NCI-H1930 (cell line): Measurements from ENCODE around the gene FAM171A2.
A peak's percentile ranks its signal among the peaks of the same experiment; 100 is the strongest.

Experiments used
- DNase-seq, 2 experiments: peaks; one replicate each; lab custom pipeline; 2025; lab: John Stamatoyannopoulos, UW

FAM171A2 gene

DNA sequence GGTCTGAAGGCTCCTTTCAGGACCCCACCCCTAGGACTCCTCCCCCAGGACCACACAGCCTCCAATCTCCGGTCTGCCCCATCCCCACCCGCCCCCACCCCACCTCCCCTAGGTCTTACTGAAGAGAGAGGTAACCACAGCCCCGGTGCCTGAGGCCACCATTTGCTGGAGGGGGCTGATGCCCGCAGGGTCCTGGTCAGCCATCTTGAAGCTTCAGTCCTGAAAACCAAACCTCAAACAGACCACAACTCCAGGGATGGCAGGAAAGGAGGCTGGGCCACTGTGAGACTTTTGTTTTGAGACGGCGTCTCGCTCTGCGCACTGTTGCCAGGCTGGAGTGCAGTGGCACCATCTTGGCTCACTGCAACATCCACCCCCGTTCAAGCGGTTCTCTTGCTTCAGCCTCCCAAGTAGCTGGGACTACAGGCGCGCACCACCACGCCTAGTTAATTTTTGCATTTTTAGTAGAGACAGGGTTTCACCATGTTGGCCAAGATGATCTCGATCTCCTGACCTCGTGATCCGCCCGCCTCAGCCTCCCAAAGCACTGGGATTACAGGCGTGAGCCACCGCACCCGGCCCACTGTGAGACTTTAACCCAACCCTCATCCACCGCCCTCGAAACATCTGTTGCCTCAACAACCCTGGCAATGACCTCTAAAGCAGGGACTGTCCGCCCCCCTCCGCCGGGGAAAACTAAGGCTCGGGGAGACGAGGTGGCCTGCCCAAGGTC lies 40.1 kb downstream of the FAM171A2 start:
- DNase-seq = no peak

DNA sequence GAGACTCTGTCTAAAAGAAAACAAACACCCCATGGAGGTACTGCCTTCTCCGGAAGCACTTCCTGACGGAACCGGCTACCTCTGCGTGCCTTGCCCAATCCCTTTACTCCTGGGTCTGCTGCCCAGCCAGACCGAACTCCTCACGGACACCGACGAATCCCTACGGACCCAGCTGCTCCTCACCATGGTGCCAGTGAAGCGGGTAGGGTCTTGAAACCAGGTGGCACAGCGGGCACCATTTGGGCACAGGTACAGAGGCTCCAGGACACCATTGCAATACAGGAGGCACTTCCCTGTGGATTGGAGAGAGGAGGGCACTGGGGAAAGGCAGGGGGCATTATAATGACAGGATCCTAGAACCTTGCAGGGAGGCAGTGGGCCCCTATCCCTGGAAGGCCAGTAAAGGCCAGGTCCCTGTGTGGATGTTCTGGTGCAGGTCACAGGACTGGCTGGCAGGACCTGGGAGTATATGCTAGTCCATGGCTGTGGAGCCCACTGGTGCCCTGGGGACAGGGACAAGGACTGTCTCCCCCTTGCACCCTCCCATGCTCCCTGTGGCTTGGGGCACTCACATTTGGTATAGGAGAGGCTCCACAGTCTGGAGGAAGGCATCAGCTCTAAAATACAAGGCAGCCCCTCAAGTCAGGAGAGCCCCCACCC lies 41.3 kb downstream of the FAM171A2 start:
- DNase-seq = no peak

DNA sequence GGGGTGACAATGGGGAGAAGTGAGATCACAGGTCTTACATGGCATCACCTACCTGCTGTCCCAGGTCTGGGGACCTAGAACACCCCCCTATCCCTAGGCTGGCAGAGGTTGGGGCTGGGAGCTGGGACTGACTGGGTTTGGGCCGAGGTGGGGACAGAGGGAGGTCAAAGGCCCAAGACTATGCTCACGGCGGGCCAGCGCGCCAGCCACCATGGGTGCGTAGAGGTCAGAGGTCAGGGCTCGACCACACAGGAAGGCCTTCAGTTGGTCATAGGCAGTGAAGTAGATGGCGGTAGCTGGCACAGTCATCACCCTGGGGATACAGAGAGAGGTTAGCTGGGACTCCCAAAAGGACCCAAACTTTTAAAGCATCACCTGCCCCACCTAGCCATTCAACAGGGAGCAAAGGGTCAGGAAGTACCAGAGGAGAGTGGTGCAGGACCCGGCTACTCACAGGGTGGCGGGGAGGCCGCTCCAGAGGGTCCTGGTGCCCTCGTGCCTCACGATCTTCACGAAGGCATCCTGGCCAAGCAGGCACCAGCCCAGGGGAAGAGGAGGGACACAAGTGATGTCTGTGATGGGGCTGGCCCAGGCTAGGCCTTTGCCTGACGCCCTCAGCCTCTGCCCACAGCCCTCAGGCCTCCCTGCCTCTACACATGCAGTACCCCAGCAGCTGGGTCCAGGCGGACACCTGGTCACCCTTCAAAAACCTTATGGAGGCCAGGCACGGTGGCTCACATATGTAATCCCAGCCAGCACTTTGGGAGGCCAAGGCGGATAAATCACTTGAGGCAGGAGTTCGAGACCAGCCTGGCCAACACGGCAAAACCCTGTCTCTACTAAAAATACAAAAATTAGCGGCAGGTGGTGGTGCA lies 42.2 kb downstream of the FAM171A2 start:
- no peak for DNase-seq

DNA sequence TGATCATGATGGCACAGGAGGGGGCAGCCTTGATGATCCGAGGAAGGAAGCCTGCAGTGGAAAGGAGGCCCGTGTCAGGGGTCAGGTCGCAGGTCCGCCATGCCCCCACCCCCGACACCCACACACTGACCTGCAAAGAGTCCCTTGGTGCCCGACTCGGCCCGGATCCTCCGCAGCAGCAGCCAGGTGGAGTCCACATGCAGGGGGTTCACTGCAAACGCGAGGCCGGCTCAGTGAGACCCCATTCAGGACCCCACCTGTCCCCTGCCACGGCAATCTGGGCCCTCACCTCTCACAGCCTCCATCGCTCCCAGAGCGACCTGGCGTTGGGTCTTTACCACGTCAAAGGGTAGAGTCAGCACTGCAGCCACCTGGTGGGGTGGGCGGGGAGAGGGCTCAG lies 43.6 kb downstream of the FAM171A2 start:
- DNase-seq = no peak

DNA sequence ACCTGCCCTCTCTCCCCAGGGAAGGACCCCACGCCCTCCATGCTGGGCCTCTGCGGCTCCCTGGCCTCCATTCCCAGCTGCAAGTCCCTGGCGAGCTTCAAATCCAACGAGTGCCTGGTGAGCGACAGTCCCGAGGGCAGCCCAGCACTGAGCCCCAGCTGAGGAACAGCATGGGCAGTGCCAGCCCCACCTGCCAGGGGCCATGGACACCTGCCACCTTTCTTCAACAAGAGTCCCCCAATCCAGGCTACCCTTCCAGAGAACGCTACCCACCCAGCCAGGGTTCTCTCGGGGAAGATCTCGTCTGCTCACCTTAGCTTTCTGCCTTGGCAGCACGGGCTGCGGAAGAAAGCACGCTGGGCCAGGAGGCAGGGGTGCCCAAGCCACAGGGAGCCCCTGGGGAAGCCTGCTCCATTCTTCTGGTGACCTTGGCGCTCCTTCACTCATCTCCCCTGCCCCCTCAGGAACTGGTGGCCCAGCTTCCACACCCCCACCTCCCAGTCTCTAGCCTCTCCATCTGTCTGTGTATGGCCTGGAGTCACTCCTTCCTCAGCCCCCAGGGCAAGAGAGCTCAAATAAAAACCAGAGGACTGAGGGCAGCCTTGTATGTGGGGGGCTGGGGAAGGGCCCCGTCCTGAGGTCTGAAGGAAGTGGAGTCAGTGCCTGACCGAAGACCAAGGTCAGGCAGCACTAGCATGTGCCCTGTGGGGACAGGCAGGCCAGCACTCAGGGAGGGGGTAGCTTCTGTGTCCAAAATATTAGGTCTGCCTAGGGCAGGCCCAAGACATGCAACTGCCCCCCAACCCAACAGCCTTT lies 45.4 kb downstream of the FAM171A2 start:
- no peak for DNase-seq

DNA sequence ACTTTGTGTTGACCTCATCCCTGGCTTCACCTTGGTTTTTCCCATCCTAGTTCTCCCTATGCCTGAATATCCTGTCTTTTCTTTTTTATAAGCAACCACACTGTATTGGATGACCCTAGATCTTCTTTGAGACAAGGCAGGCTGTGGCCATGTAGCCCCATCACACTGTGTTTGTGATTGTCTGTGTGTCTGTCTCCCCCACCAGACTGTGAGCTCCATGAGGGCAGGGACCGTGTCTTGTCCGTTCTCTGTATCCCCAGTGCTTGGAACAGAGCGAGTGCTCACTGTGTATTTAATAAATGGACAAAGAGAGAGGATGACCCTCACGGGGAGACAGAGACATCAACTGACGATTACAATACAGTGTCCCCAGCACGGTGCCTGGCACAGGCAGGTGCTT lies 46.1 kb downstream of the FAM171A2 start:
- DNase-seq = no peak

DNA sequence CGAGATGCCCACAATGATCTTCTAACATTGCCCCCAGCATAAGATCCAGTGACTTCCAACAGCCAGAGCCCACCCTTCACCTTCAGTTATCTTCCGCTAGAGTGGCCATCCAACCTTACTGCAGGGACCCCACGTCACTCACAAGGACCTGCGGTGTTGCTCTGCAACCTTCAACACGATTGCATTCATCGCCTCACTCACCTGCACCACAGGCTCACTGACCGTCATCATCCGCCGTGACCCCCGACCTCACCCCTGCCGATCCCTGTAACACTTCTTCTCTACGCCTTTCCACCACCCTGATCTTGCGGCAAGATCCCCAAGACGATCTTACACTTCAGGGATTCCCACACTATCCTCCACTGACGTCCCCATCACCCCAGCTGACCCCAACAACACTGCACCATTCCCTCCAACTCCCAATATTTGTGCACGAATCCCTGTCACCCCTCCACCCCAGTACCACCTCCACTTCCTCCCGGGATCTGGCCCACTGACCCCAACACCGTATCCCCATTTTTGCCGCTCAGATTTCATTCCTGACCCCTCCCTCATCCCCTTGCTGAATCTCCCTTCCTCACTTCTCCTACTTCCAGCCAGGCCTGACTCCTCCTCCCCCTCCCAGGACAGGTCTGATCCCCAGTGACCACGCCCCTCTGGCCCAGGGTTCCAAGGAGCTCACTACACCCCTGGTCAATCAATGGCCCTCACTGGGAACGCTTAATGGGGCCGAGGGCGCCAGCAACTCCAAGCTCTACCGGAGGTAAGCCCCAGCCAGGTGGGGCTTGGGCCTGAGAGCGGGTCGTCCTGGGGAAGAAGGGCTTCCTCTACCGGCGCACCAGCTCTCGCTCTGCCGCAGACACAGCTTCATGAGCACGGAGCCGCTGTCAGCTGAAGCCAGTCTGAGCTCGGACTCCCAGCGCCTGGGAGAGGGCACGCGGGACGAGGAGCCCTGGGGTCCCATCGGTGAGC lies 47.6 kb downstream of the FAM171A2 start:
- no peak for DNase-seq

DNA sequence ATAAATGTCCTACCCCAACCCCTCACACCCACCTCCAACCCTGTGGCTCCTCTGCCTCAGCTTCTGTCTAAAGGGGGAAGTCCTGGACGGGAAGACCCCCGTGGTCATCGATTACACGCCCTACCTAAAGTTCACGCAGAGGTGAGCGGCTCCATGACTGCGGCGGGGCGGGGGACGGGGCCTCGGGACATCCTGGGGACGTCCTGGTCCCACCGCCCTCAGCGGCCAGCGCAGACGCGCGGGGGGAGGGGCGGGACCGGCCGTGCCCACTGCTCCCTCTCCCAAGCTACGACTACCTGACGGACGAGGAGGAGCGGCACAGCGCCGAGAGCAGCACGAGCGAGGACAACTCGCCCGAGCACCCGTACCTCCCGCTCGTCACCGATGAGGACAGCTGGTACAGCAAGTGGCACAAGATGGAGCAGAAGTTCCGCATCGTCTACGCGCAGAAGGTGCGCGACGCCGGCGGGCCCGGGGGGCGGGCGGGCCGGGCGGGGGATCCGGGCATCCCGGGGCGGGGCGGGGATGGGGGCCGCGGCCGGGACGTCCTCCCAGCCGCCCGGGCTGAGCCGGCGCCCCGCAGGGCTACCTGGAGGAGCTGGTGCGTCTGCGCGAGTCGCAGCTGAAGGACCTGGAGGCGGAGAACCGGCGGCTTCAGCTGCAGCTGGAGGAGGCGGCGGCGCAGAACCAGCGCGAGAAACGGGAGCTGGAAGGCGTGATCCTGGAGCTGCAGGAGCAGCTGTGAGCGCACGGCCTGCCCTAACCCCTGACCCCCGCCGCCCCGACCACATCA lies 48.6 kb downstream of the FAM171A2 start:
- DNase-seq = no peak

DNA sequence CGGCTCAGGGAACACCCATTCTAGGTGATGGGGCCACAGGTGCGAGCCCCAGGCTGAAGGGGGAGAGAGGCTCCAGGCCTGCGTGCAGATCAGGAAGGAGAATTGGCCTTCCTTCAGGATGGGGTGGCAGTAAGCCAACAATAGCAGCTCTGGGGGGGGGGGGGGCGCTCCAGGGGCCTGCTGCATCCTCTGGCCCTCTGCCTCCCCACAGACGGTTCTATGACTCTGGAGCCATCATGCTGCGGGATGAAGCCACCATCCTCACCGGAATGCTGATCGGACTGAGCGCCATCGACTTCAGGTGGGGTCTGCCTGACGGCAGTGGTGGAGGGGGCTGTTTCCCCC lies 49.2 kb downstream of the FAM171A2 start:
- no peak for DNase-seq

DNA sequence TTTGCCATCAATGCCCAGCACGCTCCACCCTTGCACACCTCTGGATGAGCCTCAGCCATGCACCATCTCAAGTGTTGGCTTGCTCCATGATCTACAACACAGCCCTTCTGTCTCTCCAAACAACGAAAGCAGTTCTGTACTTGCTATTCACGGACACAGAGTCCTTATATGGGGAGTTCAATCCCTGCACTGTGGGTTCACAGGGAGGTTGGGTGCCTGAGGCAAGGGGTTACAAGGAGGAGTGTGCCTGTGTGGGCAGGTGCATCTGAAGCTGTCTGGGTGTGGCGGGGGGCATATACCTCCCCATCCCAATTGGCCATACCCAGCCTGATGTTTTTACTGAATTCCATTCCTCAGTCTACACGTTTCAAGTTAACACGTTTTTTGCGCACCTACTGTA lies 49.6 kb downstream of the FAM171A2 start:
- DNase-seq = no peak

DNA sequence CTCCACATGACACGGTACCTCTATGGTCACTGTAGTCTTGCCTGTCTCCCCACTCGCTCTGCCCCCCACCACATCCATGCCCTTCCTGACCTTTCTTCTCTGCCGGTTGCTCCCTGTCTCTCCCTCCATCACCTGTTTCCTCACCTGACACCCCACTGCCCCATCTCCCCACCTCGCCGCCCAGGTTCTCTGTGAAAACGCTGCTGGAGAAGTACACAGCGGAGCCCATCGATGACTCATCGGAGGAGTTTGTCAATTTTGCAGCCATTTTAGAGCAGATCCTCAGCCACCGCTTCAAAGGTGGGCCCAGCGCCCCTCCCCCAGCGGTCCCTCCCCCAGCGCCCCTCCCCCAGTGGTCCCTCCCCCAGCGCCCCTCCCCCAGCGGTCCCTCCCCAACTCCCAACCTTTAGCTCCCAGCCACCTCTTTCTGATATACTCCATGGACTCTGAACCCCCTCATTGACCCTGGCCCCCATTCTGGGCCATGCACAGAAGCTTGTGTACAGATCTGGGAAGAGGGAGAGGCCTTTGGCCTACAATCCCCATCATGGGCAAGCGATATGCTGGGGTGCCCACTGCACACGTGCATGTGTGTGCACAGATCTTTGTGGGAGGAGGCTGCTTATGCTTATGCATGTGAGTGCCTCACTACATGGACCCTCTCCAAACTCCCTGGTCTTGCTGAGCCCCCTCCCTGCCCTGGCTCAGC lies 51.1 kb downstream of the FAM171A2 start:
- DNase-seq = no peak

DNA sequence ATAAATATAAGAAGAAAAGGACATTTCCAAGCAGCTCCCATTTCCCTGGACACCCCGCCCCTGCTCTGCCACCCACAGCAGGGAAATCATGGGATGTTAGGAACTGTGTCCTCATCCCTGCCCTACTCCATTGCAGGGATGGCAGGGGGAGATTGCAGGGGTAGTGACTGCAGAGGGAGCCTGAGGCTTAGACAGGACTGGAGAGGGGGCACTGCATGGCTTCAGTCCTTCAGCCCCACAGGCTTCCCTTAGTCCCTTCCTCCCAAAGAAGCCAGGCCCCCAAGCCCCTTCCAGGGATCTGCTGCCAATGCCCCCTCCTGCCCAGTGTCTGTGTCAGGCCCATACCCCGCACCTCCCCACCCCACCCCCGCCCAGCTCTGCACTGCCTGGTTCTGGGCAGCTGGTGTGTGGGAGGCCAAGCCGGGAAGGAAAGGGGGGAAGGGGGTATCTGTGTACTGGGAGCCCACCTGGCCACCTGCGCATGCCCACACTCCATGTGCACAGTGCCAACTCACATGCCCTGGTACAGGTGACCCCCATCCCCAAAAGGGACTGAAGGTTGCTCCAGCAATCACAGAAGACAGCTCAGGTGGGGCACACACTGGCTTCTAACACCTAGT lies 52.0 kb downstream of the FAM171A2 start:
- DNase-seq = no peak

DNA sequence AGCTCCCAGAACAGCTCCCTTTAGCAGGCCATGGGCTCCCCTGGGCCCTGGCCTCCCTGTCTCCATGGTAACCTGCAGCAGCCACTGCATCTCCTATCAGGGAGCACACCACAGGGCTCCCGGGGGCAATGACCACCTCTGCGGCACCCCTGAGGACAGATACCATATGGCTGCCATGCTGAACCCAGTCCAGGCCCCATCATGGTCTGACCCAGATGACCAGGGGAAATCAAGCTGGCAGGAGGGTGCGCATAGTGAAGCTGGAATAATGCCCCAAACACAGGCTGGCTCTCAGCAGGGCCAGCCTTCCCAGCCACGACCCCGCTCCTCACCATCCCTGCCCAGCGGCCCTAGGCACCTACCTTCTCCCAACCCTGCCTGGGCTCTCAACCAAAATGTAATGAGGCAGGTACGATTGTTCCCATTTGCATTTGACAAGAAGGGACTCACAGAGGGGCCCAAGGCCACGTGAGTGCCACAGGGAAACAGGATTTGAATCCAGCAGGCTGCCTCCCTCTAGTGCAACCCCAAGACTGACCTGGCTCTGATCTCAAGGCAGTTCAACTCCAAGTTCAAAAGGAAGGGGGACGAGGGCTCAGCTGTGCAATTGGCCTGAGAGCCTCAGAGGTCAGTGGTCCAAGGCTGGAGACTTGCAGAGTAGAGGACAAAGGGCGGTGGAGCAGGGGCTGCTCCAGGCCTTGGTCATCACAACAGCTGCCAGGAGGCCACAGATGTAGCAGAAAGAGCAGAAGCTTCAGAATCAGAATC lies 52.9 kb downstream of the FAM171A2 start:
- no peak for DNase-seq

DNA sequence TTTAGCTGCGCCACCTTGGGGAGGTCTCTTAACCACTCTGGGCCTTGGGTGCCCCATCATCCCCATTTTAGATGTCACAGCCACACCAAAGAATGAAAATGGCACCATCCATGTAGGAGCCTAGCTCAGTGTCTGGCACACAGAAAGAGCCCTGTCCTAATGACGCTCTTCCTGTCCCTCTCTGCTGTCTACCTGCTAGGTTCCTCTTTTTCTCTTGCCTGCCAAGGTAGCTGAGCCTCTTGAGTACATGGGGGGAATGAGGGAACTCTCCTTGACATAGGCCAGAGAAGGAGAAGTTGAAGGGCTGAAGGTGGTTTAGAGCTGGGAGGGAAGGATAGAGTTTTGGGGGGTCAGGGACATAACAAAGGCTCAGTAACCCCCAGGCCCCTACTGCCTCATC lies 53.5 kb downstream of the FAM171A2 start:
- no peak for DNase-seq

DNA sequence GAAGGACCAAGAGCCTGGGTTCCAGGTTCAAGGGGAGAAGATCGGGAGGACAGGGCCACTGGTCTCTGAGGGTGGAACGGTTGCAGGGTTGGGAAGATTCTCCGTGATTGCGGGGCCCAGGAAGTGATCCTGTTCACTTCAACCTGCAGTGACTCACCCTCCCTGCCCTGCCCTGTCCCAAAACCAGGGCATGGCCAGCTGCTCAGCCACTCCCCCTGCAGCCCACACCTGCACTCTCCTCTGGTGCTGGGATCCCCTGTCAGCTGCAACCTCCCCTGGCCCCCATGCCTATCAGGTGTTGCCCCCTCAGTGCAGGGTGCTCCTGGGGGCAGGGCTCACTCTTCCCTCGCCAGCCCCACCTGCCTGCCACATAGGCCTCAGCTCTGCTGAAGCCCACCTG lies 54.2 kb downstream of the FAM171A2 start:
- DNase-seq = no peak

DNA sequence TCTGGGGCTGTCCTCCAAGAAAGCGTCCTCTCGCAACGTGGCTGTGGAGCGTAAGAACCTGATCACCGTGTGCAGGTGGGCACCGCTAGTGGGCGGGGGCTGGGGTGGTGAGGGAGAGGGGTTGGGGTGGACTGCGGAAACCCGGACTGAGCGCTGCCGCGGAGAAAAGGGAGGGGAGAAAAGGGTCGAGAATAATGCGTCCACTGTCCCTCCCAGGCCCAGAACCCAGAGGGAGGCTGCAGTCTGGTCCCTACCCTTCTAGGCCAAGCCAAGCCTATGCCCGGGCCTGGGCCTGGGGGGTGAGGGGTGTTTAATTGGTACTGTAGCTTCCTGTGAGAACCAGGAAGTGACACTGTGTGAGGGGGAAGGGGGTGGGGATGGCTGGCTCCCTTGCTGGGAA lies 54.8 kb downstream of the FAM171A2 start:
- DNase-seq = peak in 1 of 2 experiments; percentile 43

DNA sequence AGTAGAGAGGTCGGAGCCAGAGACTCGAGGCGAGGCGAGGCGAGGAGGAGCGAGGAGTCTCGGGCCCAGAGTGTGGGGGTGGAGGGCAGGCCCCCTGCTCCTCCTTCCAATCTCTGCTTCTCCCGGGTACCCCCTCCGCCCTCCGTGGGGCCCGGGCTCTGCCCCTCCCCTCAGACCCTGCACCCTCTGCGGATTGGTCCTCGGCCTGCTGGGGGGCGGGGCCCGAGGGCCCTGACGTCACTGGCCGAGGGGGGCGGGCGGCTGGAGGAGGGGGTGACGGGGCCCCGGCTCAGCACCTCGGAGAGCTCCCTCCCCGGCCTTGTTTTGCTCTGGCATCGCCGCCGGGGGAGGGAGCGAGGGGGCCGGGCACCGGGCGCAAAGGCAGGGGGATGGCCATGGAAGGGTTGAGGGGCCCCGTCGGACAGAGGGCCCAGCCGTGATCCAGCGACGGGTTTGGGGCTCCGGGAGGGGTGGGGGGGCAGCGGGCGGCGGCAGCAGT lies 55.3 kb downstream of the FAM171A2 start, which contains the start of gene RUNDC3A:
Gene RUNDC3A (plus strand): TSS at position 282 of the 499 bp plus-strand sequence. CDS start 232 bp downstream, outside the sequence.
- peak; percentile 82 to 86 for DNase-seq
